AG09309 (cell line): ENCODE data around the gene TBC1D13.

Experiments used
- DNase-seq: peaks from one replicate; pipeline ENCODE4 v3.0.0-alpha.2; 2010; ENCODE audit warnings: low read depth
- H3K4me3 ChIP-seq: 2 replicates; pipeline ENCODE4 v1.5.1; 2011; ENCODE audit warnings: mild to moderate bottlenecking, low read depth, low read length, moderate library complexity; ENCODE audit not compliant: control insufficient read depth
- TF ChIP-seq, protein P1 (sequence below): IDR thresholded peaks from 2 replicates; pipeline ENCODE4 v1.5.1; 2011; ENCODE audit warnings: mild to moderate bottlenecking, low read depth, low read length, inconsistent platforms; ENCODE audit not compliant: insufficient read depth, control insufficient read depth; ENCODE audit errors: missing control alignments

TBC1D13 gene

GRCh38 chr9:128757602-128758001 lies 29.5 kb upstream of the TBC1D13 start:
- H3K4me3 ChIP-seq: no peak overlapping the region
- DNase-seq: no peak
- TF ChIP-seq, protein P1, sequence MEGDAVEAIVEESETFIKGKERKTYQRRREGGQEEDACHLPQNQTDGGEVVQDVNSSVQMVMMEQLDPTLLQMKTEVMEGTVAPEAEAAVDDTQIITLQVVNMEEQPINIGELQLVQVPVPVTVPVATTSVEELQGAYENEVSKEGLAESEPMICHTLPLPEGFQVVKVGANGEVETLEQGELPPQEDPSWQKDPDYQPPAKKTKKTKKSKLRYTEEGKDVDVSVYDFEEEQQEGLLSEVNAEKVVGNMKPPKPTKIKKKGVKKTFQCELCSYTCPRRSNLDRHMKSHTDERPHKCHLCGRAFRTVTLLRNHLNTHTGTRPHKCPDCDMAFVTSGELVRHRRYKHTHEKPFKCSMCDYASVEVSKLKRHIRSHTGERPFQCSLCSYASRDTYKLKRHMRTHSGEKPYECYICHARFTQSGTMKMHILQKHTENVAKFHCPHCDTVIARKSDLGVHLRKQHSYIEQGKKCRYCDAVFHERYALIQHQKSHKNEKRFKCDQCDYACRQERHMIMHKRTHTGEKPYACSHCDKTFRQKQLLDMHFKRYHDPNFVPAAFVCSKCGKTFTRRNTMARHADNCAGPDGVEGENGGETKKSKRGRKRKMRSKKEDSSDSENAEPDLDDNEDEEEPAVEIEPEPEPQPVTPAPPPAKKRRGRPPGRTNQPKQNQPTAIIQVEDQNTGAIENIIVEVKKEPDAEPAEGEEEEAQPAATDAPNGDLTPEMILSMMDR: no peak

- H3K4me3 ChIP-seq: no peak overlapping the region
- no peak for DNase-seq
- TF ChIP-seq, protein P1: no peak
Observed at GRCh38 chr9:128762671-128763449, 24.2 kb upstream of the TBC1D13 start.

DNA sequence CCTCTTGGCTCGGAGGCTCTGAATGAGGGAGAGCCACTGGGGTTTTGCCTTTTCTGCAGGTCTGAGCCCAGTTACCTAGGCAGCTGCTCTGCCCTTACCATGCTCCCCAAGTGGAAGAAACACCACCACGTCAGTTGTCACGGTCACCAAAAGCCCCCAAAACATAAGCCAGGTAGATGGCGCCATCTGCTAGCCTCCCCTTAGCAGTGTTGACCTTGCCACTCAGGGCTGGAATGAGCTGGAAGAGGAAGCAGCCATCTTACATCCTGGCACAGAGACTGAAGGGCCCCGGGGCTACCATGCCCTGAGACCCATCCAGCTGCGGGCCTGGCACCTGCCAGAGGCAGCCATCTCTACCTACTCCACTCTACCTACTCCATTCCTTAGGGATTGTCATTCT lies 22.7 kb upstream of the TBC1D13 start:
- no peak overlapping the region for H3K4me3 ChIP-seq
- DNase-seq: no peak
- TF ChIP-seq, protein P1: no peak

DNA sequence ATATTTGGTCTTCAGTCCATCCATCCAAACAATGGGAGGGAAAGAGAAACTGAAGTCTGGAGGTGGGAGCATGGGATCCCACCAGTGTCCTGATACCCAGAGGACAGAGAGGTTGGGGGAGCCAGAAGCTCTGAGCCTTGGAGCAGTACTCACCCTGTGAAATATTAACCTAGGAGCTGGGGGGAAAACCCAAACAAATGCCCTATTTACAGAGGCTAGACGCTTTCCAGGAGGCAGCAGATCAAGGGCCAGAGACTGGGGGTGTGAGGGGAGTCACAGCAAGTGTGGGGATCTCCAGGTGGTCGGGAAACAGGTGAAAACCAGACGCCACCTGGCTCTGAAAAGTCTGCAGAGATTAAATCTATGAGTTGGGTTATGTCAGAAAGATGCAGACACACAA lies 21.6 kb upstream of the TBC1D13 start:
- TF ChIP-seq, protein P1: no peak
- H3K4me3 ChIP-seq: no peak overlapping the region
- DNase-seq: no peak

- H3K4me3 ChIP-seq: no peak overlapping the region
- TF ChIP-seq, protein P1: no peak
- no peak for DNase-seq
Observed at GRCh38 chr9:128768606-128769005, 18.4 kb upstream of the TBC1D13 start.

DNA sequence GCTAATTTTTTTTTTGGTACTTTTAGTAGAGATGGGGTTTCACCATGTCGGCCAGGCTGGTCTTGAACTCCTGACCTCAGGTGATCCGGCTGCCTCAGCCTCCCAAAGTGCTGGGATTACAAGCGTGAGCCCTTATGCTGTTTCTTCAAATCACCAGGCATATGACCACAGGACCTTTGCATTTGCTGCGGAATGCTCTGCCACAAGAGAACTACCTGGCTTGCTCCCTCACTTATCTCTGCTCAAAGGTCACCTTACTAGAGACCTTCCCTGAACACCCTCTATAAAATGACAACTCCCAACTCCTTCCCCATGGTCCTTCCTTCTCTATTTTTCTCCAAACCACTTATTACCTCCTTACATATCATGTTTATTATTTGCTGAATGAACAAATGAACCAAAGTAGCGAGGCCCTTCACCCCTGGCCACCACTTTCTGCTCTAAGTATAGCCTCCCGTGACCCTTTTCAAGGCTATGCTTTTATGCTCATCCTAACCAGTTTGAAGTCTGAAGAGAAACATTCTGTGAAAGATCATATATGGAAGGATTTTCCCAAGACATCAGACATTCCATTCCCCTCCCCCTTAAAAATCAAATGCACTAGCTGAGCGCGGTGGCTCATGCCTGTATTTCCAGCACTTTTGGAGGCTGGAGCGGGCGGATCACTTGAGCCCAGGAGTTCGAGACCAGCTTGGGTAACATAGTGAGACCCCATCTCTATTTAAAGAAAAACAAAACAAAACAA lies 16.6 kb upstream of the TBC1D13 start:
- peak overlapping the region; percentile 93 for H3K4me3 ChIP-seq
- TF ChIP-seq, protein P1: no peak
- no peak for DNase-seq
